GM12872 (cell line): ENCODE results near the gene AGO3.

Experiments
- TF ChIP-seq, protein P1 (sequence below): IDR thresholded peaks from 3 replicates; pipeline ENCODE4 v1.5.1; 2011; ENCODE audit warnings: low read depth, mild to moderate bottlenecking, low read length, moderate library complexity; ENCODE audit not compliant: insufficient read depth

Gene AGO3

DNA sequence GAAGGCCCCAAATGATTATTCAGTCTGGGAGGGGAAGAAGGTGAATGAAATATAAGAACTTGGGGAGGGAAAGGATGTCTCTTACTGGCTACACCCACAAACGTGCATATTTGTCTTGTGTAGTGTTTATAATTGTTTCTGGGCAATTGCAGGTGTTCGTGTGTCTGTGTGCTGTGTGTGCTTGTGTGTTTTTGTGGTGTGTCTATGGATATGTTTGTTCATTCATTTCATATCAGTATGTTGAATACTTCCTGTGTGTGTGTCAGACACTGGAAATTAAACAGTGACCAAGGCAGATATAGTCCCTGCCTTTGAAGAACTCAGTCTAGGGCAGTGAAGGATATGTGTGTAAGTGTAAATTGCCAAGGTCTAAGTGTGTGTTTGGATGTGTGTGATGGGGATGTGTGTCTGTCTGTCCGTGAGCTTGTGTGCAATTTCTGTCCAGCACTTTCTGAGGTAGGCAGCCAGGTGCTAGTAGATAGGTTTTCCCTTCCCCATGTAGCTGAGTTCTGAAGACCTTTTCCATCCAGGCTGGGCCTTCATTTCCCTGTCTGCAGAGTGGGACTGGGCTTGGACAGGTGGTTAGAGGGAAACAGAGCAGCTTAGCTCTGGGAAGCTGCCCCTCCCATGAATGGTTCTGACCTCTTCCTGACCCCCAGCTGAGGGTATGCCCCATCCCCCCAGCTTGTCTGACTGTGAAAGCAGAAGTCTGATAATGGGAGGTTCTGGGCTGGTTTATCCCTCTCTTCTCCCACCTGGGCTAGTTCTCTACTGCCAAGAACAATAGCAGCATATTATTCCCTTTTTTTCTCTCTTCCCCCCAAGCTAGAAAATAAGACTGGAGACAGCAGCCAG, 44.1 kb upstream of the AGO3 start:
- TF ChIP-seq, protein P1, sequence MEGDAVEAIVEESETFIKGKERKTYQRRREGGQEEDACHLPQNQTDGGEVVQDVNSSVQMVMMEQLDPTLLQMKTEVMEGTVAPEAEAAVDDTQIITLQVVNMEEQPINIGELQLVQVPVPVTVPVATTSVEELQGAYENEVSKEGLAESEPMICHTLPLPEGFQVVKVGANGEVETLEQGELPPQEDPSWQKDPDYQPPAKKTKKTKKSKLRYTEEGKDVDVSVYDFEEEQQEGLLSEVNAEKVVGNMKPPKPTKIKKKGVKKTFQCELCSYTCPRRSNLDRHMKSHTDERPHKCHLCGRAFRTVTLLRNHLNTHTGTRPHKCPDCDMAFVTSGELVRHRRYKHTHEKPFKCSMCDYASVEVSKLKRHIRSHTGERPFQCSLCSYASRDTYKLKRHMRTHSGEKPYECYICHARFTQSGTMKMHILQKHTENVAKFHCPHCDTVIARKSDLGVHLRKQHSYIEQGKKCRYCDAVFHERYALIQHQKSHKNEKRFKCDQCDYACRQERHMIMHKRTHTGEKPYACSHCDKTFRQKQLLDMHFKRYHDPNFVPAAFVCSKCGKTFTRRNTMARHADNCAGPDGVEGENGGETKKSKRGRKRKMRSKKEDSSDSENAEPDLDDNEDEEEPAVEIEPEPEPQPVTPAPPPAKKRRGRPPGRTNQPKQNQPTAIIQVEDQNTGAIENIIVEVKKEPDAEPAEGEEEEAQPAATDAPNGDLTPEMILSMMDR = no peak

DNA sequence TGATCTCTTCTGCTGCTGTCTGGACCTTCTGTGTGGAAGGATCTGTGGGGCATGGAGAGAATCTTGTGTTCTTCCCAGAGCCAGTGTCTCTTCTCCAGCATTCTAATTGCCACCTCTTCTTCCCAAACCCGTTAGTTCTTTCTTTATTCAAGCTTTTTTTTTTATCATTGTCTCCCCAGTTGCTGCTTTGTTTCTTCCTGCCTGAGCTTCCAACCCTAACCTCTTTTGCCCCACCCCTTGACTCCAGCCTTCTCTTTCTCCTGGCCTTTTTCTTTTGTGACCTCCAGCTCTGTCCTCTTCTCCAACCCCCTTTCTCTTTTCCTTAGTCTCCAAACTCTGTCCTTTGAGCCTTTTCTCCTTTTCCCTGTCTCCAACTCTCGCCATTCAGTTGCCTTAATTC, 43.4 kb upstream of the AGO3 start:
- TF ChIP-seq, protein P1 = no peak

DNA sequence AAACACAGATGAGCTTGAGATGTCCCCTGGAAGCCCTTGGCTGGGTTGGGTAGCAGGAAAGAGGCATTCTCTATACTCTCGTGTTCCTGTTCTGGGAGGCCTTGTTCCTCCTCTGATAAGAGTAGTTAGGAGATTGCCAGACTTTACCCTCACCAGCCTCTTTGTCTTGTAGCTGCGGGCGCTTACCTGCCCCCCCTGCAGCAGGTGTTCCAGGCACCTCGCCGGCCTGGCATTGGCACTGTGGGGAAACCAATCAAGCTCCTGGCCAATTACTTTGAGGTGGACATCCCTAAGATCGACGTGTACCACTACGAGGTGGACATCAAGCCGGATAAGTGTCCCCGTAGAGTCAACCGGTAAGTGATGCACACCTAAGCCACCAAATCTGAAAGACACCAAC, 42.6 kb upstream of the AGO3 start:
- TF ChIP-seq, protein P1 = no peak

- TF ChIP-seq, protein P1 = no peak
Measured at GRCh38 chr1:35893051-35893879, 37.6 kb upstream of the AGO3 start.

GRCh38 chr1:35894183-35894582, 36.7 kb upstream of the AGO3 start:
- TF ChIP-seq, protein P1 = no peak

DNA sequence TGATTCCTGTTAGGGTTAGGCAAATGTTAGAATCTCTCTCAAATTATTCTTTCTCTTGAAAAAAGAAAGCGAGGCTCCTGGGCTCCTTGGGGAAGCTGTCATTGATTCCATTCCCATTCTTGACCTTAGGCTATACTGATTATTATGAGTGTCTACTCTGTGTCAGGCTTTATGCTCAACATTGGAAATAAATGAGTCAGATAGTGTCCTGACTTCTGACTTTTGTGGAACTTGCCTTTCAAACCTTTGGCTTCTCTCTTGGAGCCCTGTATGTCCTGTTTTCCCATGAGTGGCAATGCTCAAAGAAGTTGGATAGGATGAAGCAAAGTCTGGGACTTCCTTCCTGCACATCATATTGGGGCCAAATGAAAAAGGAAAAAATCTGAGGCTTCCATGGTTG, 36.2 kb upstream of the AGO3 start:
- TF ChIP-seq, protein P1 = no peak

- TF ChIP-seq, protein P1 = peak; percentile 22; the same call in 1 of the 3 replicates
Measured at GRCh38 chr1:35899941-35900340, 31.0 kb upstream of the AGO3 start.
